CD4-positive, CD25-positive, alpha-beta regulatory T cell (primary cell): Measurements from ENCODE around the gene LRRC32. TPM values are rescaled to one million over a fixed set of nuclear protein-coding genes. Genes with fewer than 3 reads are reported as not detected.

ENCODE experiments used
- ATAC-seq, 2 donors: fragments of 150-1000 bp; cut with Tn5 transposase; one replicate each; pipeline ENCODE4 v1.10.0; 2021; ENCODE audit warnings: low read depth in 2 of 2, moderate number of reproducible peaks in 2 of 2, moderate library complexity in 1 of 2
- DNase-seq, 3 donors: peaks; one replicate each; pipeline versions ENCODE4 v3.0.0 to v3.0.0-alpha.2; 2012 to 2022; ENCODE audit warnings: mixed read lengths in 1 of 3
- H3K27ac ChIP-seq: one replicate; pipeline ENCODE4 v1.7.0; 2013; ENCODE audit warnings: mild to moderate bottlenecking, low read length; ENCODE audit not compliant: insufficient read depth, poor library complexity, severe bottlenecking
- H3K27me3 ChIP-seq: one replicate; pipeline ENCODE4 v1.7.0; 2013; ENCODE audit warnings: low read length; ENCODE audit not compliant: control insufficient read depth, insufficient read depth
- H3K36me3 ChIP-seq: one replicate; pipeline ENCODE4 v1.7.0; 2013; ENCODE audit warnings: mild to moderate bottlenecking, low read length, moderate library complexity; ENCODE audit not compliant: control insufficient read depth, insufficient read depth
- H3K4me1 ChIP-seq: 2 replicates; pipeline ENCODE4 v1.7.0; 2013; ENCODE audit warnings: mild to moderate bottlenecking, low read length; ENCODE audit not compliant: insufficient read depth, control insufficient read depth, poor library complexity, severe bottlenecking
- H3K4me3 ChIP-seq: one replicate; pipeline ENCODE4 v1.7.0; 2013; ENCODE audit warnings: low read depth, mild to moderate bottlenecking, low read length, moderate library complexity
- H3K9me3 ChIP-seq, 2 experiments: 1 replicate in 1 of 2; 2 replicates in 1 of 2; pipeline ENCODE4 v1.7.0; 2013; ENCODE audit warnings: low read length in 2 of 2, mild to moderate bottlenecking in 1 of 2, moderate library complexity in 1 of 2; ENCODE audit not compliant: control insufficient read depth in 2 of 2
- H3K27ac Mint-ChIP-seq, 3 donors: one replicate each; pipeline ENCODE4 v1.8.0; 2020 to 2022; ENCODE audit warnings: mild to moderate bottlenecking in 3 of 3, mixed read lengths in 3 of 3, moderate library complexity in 2 of 3
- H3K27me3 Mint-ChIP-seq: one replicate; pipeline ENCODE4 v1.8.0; 2022; ENCODE audit warnings: mild to moderate bottlenecking, mixed read lengths
- H3K36me3 Mint-ChIP-seq: one replicate; pipeline ENCODE4 v1.8.0; 2020; ENCODE audit warnings: mixed read lengths
- H3K4me1 Mint-ChIP-seq, 4 donors: one replicate each; pipeline ENCODE4 v1.8.0; 2020 to 2022; ENCODE audit warnings: mixed read lengths in 4 of 4, mild to moderate bottlenecking in 1 of 4
- H3K4me3 Mint-ChIP-seq, 4 donors: one replicate each; pipeline ENCODE4 v1.8.0; 2020 to 2022; ENCODE audit warnings: mild to moderate bottlenecking in 4 of 4, mixed read lengths in 4 of 4, moderate library complexity in 3 of 4
- H3K9me3 Mint-ChIP-seq, 7 donors: one replicate each; pipeline ENCODE4 v1.8.0; 2020 to 2022; ENCODE audit warnings: mixed read lengths in 7 of 7, mild to moderate bottlenecking in 3 of 7, moderate library complexity in 2 of 7
- polyA plus RNA-seq, 4 donors: library from polyadenylated mRNA; unstranded; fragments of 300-500 nt; fragmentation: Illumina TruSeq; gene quantifications; one replicate each; pipeline ENCODE4 v1.2.3, GENCODE V29; 2021
- total RNA-seq: library from RNA; stranded (reverse); gene quantifications from one replicate; pipeline ENCODE4 v1.2.3, GENCODE V29; 2022

Gene LRRC32
- total and polyA plus RNA-seq, 5 donors from 2014 or later, result 5.0 to 71.4 (median 6.2) TPM

GRCh38 chr11:76712125-76712524, 41.6 kb upstream of the LRRC32 start:
- ATAC-seq (no peak), DNase-seq (no peak)
- Mint-ChIP-seq H3K36me3 (no peaks in the 10 kb centered on the region), H3K27ac (no peak overlapping the region), H3K4me1 (no peaks in the 10 kb centered on the region), H3K9me3 (peaks cover 0 to 2% (median 0%) of the 10 kb centered on the region in 7 donors), H3K4me3 (no peak overlapping the region), H3K27me3 (peaks cover 4% of the 10 kb centered on the region)
- no peak overlapping the region for H3K27ac ChIP-seq
- H3K36me3 ChIP-seq, result no peaks in the 10 kb centered on the region
- H3K4me1 ChIP-seq, result no peaks in the 10 kb centered on the region
- no peaks in the 10 kb centered on the region for H3K27me3 ChIP-seq
- H3K4me3 ChIP-seq, result no peak overlapping the region
- H3K9me3 ChIP-seq, result no peaks in the 10 kb centered on the region

DNA sequence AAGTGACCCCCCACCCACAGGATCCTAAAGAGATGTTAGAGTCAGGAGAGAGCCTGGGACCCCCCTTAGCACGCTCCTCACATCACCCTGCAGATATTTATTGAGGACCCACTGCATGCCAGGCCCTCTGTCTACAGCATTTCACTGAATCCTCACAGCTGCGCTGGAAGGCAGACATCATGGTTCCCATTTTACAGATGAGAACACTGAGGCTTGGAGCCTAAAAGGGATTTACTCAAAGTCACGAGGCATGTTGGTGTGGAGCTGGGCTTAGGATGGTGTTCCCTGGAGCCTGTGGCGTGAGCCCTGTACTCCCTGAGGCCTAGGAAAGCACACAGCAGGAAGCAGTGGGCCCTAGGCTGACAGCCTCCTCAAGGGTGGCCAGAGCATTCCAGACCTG, 39.2 kb upstream of the LRRC32 start:
- H3K27ac ChIP-seq, result no peak overlapping the region
- no peaks in the 10 kb centered on the region for H3K36me3 ChIP-seq
- Mint-ChIP-seq H3K4me1 (no peaks in the 10 kb centered on the region), H3K9me3 (peaks cover 0 to 5% (median 0%) of the 10 kb centered on the region in 7 donors), H3K27ac (no peak overlapping the region), H3K4me3 (no peak overlapping the region), H3K36me3 (no peaks in the 10 kb centered on the region), H3K27me3 (peaks cover 4% of the 10 kb centered on the region)
- ATAC-seq (no peak), DNase-seq (no peak)
- no peaks in the 10 kb centered on the region for H3K9me3 ChIP-seq
- H3K4me1 ChIP-seq, result no peaks in the 10 kb centered on the region
- H3K27me3 ChIP-seq, result peaks cover 2% of the 10 kb centered on the region
- H3K4me3 ChIP-seq, result no peak overlapping the region

GRCh38 chr11:76708972-76709660, 38.6 kb upstream of the LRRC32 start:
- Mint-ChIP-seq H3K9me3 (peaks cover 0 to 8% (median 0%) of the 10 kb centered on the region in 7 donors), H3K4me3 (no peak overlapping the region), H3K27me3 (peaks cover 4% of the 10 kb centered on the region), H3K27ac (no peak overlapping the region), H3K36me3 (no peaks in the 10 kb centered on the region), H3K4me1 (no peaks in the 10 kb centered on the region)
- Histone ChIP-seq H3K4me3 (no peak overlapping the region), H3K4me1 (no peaks in the 10 kb centered on the region), H3K27me3 (peaks cover 2% of the 10 kb centered on the region), H3K27ac (no peak overlapping the region), H3K9me3 (no peaks in the 10 kb centered on the region), H3K36me3 (no peaks in the 10 kb centered on the region)
- ATAC-seq (no peak), DNase-seq (no peak)

DNA sequence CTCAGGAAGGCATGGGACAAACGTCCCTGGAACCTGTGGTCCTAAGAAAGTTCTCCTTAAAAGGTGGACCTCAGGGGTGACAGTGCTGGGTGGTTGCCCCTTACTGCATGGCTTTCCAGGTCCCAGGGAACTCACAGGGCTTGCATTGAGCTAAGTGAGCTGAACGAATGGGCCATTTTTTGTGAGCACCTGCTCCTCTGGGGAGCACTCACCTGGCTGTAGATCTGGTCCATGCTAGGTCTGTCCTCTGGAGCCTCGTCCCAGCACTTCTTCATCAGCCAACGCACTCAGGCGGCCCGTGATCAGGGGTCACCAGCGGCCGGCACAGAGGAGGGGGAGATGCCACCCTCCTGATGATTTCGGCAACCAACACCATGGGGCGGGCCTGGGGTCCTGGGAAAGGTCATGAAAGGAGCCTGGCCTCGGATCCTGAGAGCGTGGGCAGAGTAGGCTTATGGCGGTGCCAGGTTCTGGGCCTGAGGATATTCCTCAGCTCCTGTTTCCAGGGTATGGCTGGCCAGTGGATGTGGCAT, 36.8 kb upstream of the LRRC32 start:
- no peak overlapping the region for H3K27ac Mint-ChIP-seq
- peaks cover 0 to 8% (median 0%) of the 10 kb centered on the region in 7 donors for H3K9me3 Mint-ChIP-seq
- H3K27me3 ChIP-seq, result peaks cover 2% of the 10 kb centered on the region
- DNase-seq (no peak), ATAC-seq (no peak)
- no peak overlapping the region for H3K4me3 Mint-ChIP-seq
- H3K27ac ChIP-seq, result no peak overlapping the region
- no peak overlapping the region for H3K4me3 ChIP-seq
- no peaks in the 10 kb centered on the region for H3K36me3 Mint-ChIP-seq
- no peaks in the 10 kb centered on the region for H3K4me1 ChIP-seq
- H3K4me1 Mint-ChIP-seq, result no peaks in the 10 kb centered on the region
- no peaks in the 10 kb centered on the region for H3K36me3 ChIP-seq
- no peaks in the 10 kb centered on the region for H3K9me3 ChIP-seq
- H3K27me3 Mint-ChIP-seq, result no peaks in the 10 kb centered on the region

GRCh38 chr11:76706667-76707066, 36.1 kb upstream of the LRRC32 start:
- H3K9me3 Mint-ChIP-seq, result peaks cover 0 to 8% (median 0%) of the 10 kb centered on the region in 7 donors
- H3K27ac ChIP-seq, result no peak overlapping the region
- DNase-seq (no peak), ATAC-seq (no peak)
- H3K4me1 Mint-ChIP-seq, result no peaks in the 10 kb centered on the region
- H3K27me3 ChIP-seq, result peaks cover 2% of the 10 kb centered on the region
- no peak overlapping the region for H3K4me3 ChIP-seq
- no peaks in the 10 kb centered on the region for H3K36me3 ChIP-seq
- no peak overlapping the region for H3K4me3 Mint-ChIP-seq
- H3K27ac Mint-ChIP-seq, result no peak overlapping the region
- H3K4me1 ChIP-seq, result no peaks in the 10 kb centered on the region
- no peaks in the 10 kb centered on the region for H3K36me3 Mint-ChIP-seq
- no peaks in the 10 kb centered on the region for H3K9me3 ChIP-seq
- H3K27me3 Mint-ChIP-seq, result peaks cover 3% of the 10 kb centered on the region

DNA sequence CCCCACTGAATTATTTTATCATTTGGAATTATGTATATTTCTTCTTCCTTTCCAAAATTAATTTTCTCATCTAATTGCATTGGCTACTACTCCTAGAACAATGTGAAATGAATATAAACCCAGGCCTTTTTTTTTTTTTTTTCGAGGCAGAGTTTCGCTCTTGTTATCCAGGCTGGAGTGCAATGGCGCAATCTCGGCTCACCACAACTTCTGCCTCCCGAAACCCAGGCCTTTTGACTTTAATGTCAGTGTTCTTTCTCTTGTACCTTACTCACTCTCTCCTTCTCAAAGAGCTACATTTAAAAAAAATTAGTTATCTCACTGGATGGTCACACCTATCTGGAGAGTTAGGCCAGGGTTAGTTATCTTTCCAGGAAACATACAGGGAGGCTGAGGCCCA, 35.3 kb upstream of the LRRC32 start:
- DNase-seq, result no peak
- H3K27ac Mint-ChIP-seq, result no peak overlapping the region
- H3K9me3 ChIP-seq, result no peaks in the 10 kb centered on the region
- H3K27me3 Mint-ChIP-seq, result peaks cover 5% of the 10 kb centered on the region
- no peaks in the 10 kb centered on the region for H3K4me1 Mint-ChIP-seq
- H3K36me3 Mint-ChIP-seq, result no peaks in the 10 kb centered on the region
- no peaks in the 10 kb centered on the region for H3K4me1 ChIP-seq
- no peak overlapping the region for H3K4me3 ChIP-seq
- no peak overlapping the region for H3K4me3 Mint-ChIP-seq
- H3K9me3 Mint-ChIP-seq, result peaks cover 0 to 8% (median 0%) of the 10 kb centered on the region in 7 donors
- peaks cover 2% of the 10 kb centered on the region for H3K27me3 ChIP-seq
- no peak for ATAC-seq
- no peaks in the 10 kb centered on the region for H3K36me3 ChIP-seq
- H3K27ac ChIP-seq, result no peak overlapping the region

DNA sequence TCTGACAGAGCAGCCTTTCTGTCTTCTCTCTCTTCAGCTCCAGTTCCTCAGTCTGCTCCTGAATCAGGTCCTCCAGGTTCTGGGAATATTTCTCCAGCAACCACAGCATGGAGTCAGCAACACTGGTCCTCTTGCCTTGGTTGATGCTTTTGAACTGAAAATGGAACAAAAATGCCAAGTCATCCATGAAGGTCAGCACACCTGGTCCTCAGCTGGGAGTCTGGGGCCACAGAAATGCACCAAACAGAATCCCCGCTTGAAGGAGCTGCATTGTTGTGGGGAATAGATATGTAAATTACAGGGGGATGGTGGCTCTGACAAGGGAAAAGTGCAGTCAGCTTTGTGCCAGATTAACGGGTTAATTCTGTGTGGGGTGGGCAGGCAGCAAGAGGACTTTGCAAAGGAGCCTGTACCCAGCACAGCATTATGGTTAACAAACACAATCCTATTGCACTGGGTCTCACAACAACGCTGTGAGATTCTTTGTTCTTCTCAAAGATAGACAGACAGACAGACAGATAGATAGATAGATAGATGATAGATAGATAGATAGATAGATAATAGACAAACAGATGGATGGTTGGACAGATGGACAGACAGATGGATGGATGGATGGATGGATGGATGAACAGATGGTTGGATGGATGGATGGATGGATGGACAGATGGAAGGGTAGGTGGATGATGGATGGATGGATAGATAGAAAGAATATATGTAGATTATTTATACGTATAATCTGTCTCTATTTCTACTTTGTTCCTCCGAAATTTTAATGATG, 33.8 kb upstream of the LRRC32 start:
- peaks cover 0 to 8% (median 0%) of the 10 kb centered on the region in 7 donors for H3K9me3 Mint-ChIP-seq
- no peak for ATAC-seq
- H3K4me1 ChIP-seq, result no peaks in the 10 kb centered on the region
- H3K4me3 Mint-ChIP-seq, result no peak overlapping the region
- no peaks in the 10 kb centered on the region for H3K9me3 ChIP-seq
- no peaks in the 10 kb centered on the region for H3K36me3 Mint-ChIP-seq
- H3K27ac Mint-ChIP-seq, result peak overlapping the region in 1 of 3 donors; percentile 14
- DNase-seq, result no peak
- H3K27me3 ChIP-seq, result peaks cover 2% of the 10 kb centered on the region
- no peaks in the 10 kb centered on the region for H3K36me3 ChIP-seq
- H3K27me3 Mint-ChIP-seq, result peaks cover 5% of the 10 kb centered on the region
- no peak overlapping the region for H3K27ac ChIP-seq
- no peak overlapping the region for H3K4me3 ChIP-seq
- no peaks in the 10 kb centered on the region for H3K4me1 Mint-ChIP-seq
